Measurements from ENCODE around the gene RFX2. TPM values are rescaled to one million over a fixed set of nuclear protein-coding genes. Genes with fewer than 3 reads are reported as not detected.

The RFX2 gene
- total RNA-seq = 12.7 TPM

- peak; percentile 99 for ATAC-seq
- intact Hi-C loops (cut with DNase I) = no loop called here
- DNase-seq (ENCODE audit: low spot score) = peak; percentile 99
These were observed at the start of gene RFX2 for GRCh38 chr19:6110360-6110977. Gene RFX2, minus strand, starts transcription at chr19:6110500. Its CDS starts 63,004 bp downstream, at chr19:6047496.

- ATAC-seq (no peak), DNase-seq (ENCODE audit: low spot score) (no peak)
- intact Hi-C loops (cut with DNase I) = no loop called here
These were observed 45.7 kb upstream of the RFX2 start for GRCh38 chr19:6156033-6156432.

- DNase-seq (ENCODE audit: low spot score) (no peak), ATAC-seq (no peak)
- intact Hi-C loops (cut with DNase I) = no loop called here
These were observed 40.0 kb upstream of the RFX2 start for GRCh38 chr19:6150289-6150688.

GRCh38 chr19:6141217-6141616 lies 30.9 kb upstream of the RFX2 start:
- intact Hi-C loops (cut with DNase I) = no loop called here
- DNase-seq (ENCODE audit: low spot score) (no peak), ATAC-seq (no peak)

GRCh38 chr19:6138511-6138910 lies 28.2 kb upstream of the RFX2 start:
- no peak for ATAC-seq
- no peak for DNase-seq (ENCODE audit: low spot score)
- intact Hi-C loops (cut with DNase I) = no loop called here

- ATAC-seq = no peak
- intact Hi-C loops (cut with DNase I) = no loop called here
These were observed 27.8 kb upstream of the RFX2 start for GRCh38 chr19:6138066-6138465.

GRCh38 chr19:6133231-6133630 lies 22.9 kb upstream of the RFX2 start:
- DNase-seq (ENCODE audit: low spot score) (no peak), ATAC-seq (no peak)
- intact Hi-C loops (cut with DNase I) = no loop called here

More at GRCh38 chr19:6138066-6138465, 27.8 kb upstream of the RFX2 start:
- DNase-seq (ENCODE audit: low spot score) = no peak

GRCh38 chr19:6132482-6132881 lies 22.2 kb upstream of the RFX2 start:
- DNase-seq (ENCODE audit: low spot score) (no peak), ATAC-seq (no peak)
- intact Hi-C loops (cut with DNase I) = no loop called here

GRCh38 chr19:6127716-6128335 lies 17.5 kb upstream of the RFX2 start:
- no peak for DNase-seq (ENCODE audit: low spot score)
- intact Hi-C loops (cut with DNase I) = loop anchor here (5.0 kb wide), 1 partner anchor 81 kb away; no protein-coding TSS in a partner anchor
- no peak for ATAC-seq

GRCh38 chr19:6126335-6126974 lies 16.2 kb upstream of the RFX2 start:
- ATAC-seq (no peak), DNase-seq (ENCODE audit: low spot score) (no peak)
- intact Hi-C loops (cut with DNase I) = loop anchor here (5.0 kb wide), 1 partner anchor 79 kb away; no protein-coding TSS in a partner anchor

- DNase-seq (ENCODE audit: low spot score) = no peak
- intact Hi-C loops (cut with DNase I) = loop anchor here (5.0 kb wide), 1 partner anchor 78 kb away; no protein-coding TSS in a partner anchor
- ATAC-seq = peak; percentile 83
These were observed 15.3 kb upstream of the RFX2 start for GRCh38 chr19:6125571-6125989.

- ATAC-seq = no peak
These were observed 8.7 kb upstream of the RFX2 start for GRCh38 chr19:6119031-6119430.

GRCh38 chr19:6118043-6118442 lies 7.7 kb upstream of the RFX2 start:
- DNase-seq (ENCODE audit: low spot score) (no peak), ATAC-seq (no peak)
- intact Hi-C loops (cut with DNase I) = no loop called here

More at GRCh38 chr19:6119031-6119430, 8.7 kb upstream of the RFX2 start:
- intact Hi-C loops (cut with DNase I) = no loop called here
- no peak for DNase-seq (ENCODE audit: low spot score)

GRCh38 chr19:6117534-6117933 lies 7.2 kb upstream of the RFX2 start:
- DNase-seq (ENCODE audit: low spot score) = no peak
- intact Hi-C loops (cut with DNase I) = no loop called here
- ATAC-seq = no peak

GRCh38 chr19:6116749-6117430 lies 6.6 kb upstream of the RFX2 start:
- intact Hi-C loops (cut with DNase I) = no loop called here
- no peak for DNase-seq (ENCODE audit: low spot score)
- ATAC-seq = no peak

GRCh38 chr19:6115992-6116391 lies 5.7 kb upstream of the RFX2 start:
- ATAC-seq (no peak), DNase-seq (ENCODE audit: low spot score) (no peak)
- intact Hi-C loops (cut with DNase I) = no loop called here

GRCh38 chr19:6113616-6114188 lies 3.4 kb upstream of the RFX2 start:
- DNase-seq (ENCODE audit: low spot score) (no peak), ATAC-seq (no peak)
- intact Hi-C loops (cut with DNase I) = no loop called here

GRCh38 chr19:6109947-6110346 lies 353 bp downstream of the RFX2 start:
- DNase-seq (ENCODE audit: low spot score) (no peak), ATAC-seq (no peak)
- intact Hi-C loops (cut with DNase I) = no loop called here

Measured in sciatic nerve (tissue), 2 donors.